ENCODE results near the gene PDE9A.
"Not testable (repeated sequence)": the region's sequence is repeated elsewhere in the genome, so short reads cannot be mapped to it uniquely, and the experiment has no call there.

The PDE9A gene

DNA sequence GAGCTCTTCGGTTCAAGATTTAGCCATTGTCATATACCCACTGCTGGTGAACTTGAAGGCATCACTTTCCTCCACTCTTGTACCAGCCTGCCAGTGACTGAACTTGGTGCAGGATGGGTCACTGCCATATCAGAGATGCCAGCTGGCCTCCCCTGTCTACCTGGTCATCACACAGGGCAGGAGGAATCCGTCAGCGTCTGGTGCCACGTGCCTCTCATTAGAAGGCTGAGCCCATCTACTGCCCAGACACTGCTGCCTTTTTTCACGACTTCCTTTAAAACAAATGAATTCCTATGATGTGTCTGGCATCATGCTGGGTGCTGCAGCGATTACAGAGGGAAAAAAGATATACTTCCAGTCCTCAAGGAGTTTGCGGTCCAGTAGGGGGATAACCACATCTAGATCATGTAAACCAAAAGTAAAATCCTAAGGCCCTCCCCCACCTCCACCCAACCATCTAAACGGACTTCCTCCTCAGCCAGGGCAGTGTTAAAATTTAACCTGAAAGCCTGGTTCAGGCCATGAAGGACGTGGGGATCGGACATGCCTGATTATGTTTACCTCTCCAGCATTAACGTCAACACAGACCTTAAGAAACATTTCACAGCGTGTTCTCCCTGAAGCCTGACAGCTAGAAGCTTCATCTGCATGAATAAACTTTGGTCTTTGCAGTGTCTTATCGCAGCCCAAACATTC is 29.2 kb upstream of the PDE9A start:
- in situ Hi-C loops (cut with MboI; ENCODE audit: low sequenced_read_pairs): no loop called here

DNA sequence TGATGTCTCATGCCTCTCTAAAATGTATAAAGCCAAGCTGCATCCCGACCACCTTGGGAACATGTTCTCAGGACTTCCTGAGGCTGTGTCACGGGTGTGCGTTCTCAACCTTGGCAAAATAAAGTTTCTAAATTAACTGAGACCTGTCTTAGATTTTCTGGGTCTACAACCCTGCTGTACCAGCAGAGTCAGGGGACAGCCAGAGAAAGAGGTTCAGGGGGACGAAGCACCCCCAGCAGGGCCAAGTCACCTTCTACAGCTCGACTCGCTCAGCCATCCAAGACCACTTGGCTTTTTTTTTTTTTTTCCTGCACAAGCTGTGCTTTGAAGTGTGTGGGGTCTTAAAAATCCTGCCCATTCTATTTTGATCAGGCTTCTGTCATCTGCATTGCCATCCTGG is 28.5 kb upstream of the PDE9A start:
- in situ Hi-C loops (cut with MboI; ENCODE audit: low sequenced_read_pairs): no loop called here

DNA sequence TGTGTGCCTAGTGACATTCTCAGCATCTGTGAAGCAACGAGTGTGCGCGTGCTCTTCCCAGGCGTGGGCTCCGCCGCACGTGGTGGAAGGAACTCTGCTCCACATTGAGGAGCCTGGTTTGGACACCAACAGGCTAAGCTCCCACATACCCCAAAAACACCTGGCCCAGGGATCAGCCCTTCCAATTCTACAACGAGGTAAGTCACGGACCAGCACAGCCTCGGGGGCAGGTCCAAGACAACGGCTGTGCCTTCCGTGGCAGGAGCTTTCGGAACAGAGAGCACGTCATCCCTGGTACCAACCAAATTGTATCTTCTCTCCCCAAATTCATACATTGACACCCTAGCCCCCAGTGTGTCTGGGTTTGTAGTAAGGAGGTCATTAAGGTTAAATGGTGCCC is 27.2 kb upstream of the PDE9A start:
- in situ Hi-C loops (cut with MboI; ENCODE audit: low sequenced_read_pairs): no loop called here

DNA sequence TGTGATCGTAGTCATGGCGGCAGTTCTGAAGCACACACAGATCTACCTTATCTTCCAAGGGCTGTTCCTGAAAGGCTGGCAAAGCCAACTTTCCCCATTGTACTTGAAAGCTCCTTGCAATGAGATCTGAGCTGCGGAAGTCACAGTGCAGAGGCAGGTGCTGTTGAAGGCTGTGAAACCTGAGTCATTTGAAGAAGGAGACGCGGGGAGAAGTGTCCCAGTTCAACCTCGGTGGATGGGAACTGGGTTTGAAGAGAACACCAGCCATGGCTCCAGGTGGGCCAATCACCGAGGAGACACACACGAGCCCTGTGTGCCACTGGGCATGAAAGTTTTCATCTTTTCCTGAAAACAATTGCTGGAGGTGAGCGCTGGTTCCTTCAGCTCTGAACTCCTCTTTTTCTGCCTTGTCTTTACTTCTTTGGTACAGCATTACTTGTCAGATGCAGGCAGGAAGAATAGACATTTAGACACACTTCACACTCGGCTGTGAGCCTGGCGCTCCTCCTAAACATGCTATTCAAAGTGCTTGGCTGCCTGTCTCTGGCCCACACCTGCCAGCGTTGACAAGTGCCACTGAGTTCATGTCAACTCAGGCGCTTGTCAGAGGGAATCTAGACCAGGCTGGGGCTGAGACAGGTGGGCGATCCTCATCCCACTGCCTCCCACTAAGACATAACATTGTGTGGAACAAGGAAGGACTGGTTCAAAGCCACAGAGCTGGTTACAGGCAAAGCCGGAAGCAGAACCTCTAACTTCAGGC is 25.7 kb upstream of the PDE9A start:
- in situ Hi-C loops (cut with MboI; ENCODE audit: low sequenced_read_pairs): no loop called here

DNA sequence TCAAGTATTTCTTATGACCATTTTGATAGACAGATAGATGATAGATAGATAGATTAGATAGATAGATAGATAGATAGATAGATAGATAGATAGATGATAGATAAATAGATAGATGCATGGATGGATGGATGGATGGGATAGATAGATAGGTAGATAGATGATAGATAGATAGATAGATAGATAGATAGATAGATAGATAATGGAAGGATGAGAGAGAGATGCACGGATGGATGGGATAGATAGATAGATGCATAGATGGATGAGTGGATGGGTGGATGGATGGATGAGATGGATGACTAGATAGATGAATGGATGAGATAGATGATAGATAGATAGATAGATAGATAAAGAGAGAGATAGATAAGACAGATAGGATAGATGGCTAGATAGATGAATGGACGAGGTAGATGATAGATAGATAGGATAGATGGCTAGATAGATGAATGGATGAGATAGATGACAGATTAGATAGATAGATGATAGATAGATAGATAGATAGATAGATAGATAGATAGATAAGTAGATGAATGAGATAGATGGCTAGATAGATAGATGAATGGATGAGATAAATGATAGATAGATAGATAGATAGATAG is 24.9 kb upstream of the PDE9A start:
- in situ Hi-C loops (cut with MboI; ENCODE audit: low sequenced_read_pairs): not testable (repeated sequence)

DNA sequence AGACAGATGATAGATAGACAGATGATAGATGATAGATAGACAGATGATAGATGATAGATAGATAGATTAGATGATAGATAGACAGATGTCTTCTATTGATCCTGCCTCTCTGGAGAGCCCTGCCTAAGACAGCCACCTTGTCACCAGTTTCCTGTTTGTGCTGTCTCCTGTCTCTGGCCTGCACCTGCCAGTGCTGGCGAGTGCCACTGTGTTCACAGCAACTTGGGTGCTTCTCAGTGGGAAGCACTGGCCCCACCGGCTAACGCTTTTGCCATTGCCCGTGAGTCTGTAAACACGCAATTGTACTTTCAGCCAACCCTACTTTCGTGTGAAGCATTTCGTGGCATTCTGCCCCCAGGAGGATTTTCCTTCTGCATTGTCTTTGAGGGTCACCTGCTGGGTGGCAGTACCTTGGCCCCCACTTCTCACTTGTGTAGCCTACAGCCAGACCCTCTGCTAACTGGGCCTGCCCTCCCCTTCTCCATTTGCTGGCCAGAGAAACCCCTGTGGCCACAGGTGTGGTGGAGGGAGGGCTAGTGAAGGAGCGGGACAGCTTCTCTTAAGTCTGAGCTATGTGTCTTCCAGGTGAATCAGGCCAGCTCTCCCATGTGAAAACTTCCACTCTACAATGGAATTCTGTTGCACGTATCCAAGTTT is 23.4 kb upstream of the PDE9A start:
- in situ Hi-C loops (cut with MboI; ENCODE audit: low sequenced_read_pairs): no loop called here

DNA sequence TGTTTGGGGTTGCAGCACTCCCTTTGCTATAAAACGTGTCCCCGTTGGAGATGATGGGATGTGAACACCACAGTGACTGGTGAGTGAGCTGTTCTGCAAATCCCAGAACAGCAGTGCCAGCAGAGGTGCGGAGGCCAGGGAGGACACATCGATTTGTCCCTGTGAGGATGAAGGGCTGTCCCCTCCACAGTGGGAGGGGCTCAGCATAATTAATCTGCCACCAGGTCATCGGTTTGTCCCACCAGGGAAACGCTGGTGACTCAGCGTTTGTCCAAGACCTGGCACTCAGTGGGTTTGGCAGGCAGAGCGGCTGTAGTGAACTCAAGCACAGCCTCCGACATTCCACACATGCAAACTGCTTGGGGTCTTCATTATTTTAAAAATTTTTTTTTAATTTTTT is 22.8 kb upstream of the PDE9A start:
- in situ Hi-C loops (cut with MboI; ENCODE audit: low sequenced_read_pairs): no loop called here

DNA sequence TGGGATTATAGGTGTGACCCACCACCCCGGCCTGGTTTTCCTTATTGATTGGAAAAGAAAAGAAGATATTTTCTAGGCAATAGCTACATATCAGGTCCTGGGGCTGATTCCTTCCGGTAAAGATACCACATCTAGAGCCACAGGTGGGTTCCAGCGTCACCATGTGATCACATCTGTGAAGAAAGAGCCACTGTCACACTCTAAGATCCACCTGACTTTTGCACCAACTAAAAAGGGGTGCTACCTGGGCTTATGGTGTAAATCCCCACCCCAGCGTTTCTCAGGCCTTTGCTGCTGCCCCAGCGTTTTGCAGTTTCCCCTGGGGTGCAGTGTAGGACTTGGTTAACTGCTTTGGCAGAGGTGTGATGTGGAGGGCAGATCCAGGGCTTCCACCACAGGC is 22.3 kb upstream of the PDE9A start:
- in situ Hi-C loops (cut with MboI; ENCODE audit: low sequenced_read_pairs): no loop called here

DNA sequence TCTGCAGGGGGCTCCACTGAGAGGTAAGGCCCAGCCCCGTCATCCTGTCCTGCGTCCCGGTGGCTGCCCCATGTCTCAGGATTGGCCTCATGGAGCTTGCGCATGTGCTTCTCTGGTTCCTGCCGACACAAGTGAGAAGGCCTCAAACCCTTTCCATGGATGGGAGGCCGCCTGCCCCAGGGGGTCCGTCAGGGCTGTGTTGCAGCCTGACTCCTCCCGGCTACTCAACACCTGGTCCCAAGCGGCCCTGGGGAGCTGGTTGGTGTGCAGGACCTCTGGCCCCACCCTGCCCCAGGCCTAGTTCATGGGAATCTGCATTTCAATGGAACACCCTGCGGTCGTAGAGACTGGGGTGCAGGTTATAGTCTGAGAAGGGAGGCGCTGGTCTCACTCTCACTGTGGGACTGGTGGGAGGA is 21.1 kb upstream of the PDE9A start:
- in situ Hi-C loops (cut with MboI; ENCODE audit: low sequenced_read_pairs): no loop called here

DNA sequence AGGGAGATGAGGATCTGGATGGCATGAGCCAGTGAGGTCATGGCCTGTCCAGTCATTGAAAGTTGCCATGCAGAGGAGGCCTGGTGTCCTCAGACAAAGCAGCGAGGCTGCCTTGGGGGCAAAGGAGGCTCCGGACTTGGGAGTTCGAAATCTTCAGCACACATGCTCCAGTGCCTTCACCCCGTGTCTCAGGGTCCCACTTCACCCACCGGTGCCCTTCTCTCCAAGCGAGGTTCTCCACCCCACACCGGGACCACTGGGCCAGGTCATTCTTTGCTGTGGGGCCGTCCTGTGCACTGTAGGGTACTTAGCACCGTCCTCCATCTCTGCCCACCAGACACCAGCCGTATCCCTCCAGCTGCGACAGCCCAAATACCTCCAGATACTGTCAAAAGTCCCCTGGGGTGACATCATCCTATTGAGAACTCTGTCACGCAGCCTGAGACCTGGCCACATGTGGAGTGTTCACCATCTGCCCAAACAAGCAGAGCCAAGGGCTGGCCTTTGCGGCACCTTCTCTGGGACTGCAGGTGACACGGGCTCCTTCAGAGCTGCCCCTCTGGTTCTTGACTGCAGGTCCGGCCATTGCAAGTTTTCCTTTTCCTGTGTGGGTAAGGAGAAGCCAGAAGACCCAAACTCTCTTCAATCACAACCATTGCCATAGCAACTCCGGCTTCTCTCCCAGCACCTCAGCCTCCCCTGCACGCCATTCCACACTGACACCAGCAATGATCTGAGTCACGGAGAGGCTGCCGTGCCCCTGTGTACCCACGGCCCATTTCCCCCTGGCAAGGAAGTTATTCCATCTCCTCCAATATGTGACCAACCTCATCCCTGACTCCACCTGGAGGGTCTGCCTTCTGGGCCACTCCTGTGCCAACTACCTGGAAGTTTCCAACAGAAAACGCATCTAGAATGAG is 20.4 kb upstream of the PDE9A start:
- in situ Hi-C loops (cut with MboI; ENCODE audit: low sequenced_read_pairs): no loop called here

DNA sequence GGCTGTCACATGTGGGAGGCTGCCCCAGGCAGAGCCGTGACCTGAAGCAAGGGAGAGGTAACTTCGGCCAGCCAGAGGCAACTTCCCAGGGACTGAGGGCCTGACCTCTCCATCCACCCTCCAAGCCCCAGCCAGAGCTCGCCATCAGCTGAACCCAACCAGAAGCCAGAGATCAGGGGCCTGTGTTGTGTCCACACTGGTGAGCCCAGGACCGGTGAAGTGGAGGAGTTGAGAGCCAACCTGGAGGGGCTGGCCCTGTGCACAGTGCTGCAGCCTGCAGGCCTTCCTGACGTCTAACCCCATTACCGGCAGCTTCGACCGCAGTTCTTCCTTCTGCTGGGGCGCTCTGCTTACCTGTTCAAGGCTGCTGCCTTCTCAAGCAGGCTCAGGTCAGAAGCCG is 19.6 kb upstream of the PDE9A start:
- in situ Hi-C loops (cut with MboI; ENCODE audit: low sequenced_read_pairs): no loop called here

DNA sequence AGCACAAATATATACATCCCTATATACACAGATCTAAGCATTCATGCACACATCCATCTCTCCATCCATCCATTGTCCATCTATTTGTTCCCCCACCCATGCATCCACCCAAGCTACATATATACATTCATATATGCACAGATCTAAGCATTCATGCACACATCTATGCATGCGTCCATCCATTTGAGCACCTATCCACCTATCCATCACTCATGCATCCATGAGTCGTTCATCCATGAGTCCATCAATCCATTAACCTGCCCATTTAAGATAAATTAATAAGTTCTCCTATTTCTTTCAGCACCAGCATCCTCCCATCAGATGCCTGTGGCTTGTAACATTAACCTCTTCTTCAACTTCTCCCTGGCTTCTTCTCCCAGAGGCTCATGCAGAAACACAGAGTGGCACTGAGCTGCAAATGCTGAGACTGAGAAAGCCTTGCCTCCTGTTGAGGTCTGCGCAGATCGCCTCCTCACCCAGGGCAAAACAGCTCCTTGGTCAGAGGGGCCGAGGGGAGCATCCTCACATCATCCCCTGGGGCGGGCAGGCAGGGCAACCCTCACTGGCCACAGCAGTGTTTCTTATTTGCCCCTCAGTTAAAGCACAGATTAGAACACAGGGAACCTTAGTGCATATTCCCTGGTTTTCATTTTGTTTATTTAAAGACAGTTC is 17.4 kb upstream of the PDE9A start:
- in situ Hi-C loops (cut with MboI; ENCODE audit: low sequenced_read_pairs): no loop called here

DNA sequence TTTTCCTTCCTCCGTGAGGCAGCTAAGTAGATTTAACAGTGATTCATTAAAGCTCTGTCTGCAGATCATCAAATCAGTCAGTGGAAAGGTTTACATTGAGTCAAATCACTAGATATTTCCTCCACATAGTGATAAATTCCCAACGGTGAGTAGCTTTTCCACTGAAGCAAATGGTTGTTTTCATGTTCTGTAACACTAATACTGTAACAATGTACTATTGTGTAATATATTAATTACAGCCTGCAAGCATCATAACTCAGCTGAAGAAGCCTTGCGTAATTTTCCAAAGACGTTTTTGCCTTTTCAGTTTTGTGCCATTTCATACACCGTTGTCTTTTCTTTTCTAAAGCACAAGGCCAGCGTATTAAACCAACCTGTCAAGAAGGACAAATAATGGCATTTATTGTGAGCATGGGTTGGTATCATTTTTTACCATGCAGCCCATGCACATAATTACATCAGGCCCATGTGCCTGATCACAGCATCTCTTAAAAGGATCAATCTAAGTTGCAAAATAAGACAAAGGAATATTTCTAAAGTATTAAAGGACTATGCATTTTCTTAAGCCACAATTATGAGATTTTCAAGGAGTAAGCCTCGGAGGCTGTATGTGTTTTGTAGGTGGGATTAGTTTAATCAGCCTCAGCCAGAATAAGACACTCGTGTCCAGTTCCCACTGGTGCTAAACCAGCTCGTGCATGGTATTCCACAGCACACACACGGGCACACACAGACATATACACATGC is 16.7 kb upstream of the PDE9A start:
- in situ Hi-C loops (cut with MboI; ENCODE audit: low sequenced_read_pairs): no loop called here

DNA sequence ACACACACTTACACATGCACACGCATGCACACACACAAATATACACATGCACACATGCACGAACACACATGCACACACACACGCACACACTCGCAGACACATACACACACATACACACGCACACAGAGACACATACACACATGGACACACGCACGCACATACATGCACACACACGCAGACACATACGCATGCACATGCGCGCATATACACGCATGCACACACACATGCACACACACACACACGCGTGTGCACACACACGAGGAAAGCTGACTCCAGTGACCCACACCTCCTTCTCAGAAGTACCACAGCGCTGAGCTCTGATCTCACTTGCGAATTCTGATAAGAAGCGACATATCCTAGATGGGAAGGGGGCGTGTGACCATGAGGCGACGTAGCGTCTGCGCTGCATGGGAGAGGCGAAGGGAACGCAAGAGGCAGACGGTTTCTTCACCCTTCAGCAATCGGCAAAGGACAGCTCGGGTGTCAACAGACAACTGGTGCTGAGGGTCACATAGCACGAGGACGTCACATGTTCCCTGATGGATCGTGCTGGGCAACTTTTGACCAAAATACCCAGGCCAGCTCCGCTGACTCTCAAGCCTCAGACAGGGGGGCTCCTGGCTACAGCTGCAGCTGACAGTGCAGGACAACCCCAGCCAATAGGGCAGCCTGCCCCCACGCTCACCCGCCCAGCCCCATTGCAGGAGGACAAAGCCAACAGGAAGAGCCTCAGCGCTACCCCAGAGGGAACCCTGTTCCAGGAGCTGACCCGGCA is 16.0 kb upstream of the PDE9A start:
- in situ Hi-C loops (cut with MboI; ENCODE audit: low sequenced_read_pairs): no loop called here

DNA sequence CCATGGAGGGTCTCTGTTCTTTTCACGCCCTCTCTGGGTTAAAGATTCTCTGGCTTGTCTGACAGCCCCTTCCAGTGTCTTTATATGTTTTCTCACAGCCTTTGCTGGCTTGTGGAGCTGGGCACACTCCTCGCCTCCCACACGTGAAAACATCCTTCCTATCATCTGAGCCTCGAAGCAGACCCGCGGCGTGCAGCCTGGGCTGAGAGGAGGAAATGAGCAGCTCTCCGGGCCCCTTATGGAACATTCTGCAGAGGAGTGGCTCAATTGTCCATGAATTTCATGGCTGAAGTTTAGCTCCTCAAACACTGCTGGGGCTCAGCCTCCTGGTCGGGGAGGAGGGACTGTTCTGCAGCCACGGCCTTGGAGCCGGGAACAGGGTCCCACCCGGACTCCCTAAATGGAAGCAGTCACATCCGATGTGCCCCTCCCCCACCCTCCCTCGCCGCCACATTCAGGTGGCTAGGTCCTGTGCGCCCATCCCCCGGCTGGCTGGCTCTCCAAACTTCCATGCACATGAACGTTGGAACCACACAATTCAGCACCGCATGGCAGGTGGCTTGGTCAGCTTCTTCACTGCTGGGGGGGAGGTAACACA is 15.1 kb upstream of the PDE9A start:
- in situ Hi-C loops (cut with MboI; ENCODE audit: low sequenced_read_pairs): no loop called here

DNA sequence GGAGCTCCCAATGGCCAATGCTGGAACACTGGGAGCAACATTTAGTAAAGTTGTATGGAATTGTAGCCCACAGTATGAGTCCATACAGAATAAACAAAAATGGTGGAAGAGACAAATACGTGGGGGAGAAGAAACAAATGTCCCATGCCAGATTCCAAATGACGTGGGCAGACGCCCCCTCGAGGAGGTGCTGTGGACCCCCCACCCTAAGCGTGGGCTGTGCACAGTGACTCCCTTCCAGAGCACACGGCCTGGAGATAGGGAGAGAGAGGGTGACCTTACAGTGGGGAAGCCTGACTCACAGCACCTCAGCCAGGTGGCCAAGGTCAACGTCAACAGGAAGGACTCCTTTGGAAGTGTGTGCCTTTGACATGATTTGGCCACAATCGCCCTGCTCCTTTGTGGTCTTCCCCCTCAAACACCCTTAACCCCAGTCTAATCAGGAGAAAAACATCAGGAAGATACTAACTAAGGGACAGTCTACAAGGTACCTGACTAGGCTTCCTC is 13.7 kb upstream of the PDE9A start:
- in situ Hi-C loops (cut with MboI; ENCODE audit: low sequenced_read_pairs): no loop called here

DNA sequence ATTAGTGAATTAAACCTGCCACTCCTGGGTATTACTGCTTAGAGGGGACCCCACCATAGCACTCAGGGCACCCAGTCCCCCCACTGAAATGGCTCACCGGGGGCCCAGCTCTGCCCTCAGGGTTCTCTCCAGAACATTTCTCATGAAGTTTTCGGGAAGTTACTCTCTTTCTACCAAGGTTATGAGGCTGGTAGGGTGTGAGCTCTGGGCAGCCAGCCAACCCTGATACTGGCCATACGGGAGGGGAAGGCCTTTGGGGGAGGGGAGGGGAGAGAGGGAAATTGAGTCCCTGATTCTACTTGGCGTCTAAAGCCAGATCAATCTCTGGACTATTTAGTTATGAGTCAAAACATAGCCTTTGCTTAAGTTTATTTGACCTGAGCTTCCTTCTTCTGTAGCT is 12.9 kb upstream of the PDE9A start:
- in situ Hi-C loops (cut with MboI; ENCODE audit: low sequenced_read_pairs): no loop called here

Data from hTERT RPE-1 (cell line).